GM19099 (cell line): ENCODE measurements around the gene SPIN1.

Experiments used
- POLR2A ChIP-seq: IDR thresholded peaks from 3 replicates; pipeline ENCODE4 v1.6.1; 2011; ENCODE audit warnings: low read depth; ENCODE audit not compliant: insufficient read length; ENCODE audit errors: extremely low read depth

Gene SPIN1

GRCh38 chr9:88451160-88451559, 62.9 kb downstream of the SPIN1 start:
- no peak for TF ChIP-seq POLR2A

GRCh38 chr9:88458716-88459465, 70.6 kb downstream of the SPIN1 start:
- no peak for TF ChIP-seq POLR2A

- no peak for TF ChIP-seq POLR2A
Measured at GRCh38 chr9:88460587-88461332, 72.5 kb downstream of the SPIN1 start.

GRCh38 chr9:88462191-88462590, 73.9 kb downstream of the SPIN1 start:
- TF ChIP-seq POLR2A: no peak

- no peak for TF ChIP-seq POLR2A
Measured at GRCh38 chr9:88464851-88465250, 76.6 kb downstream of the SPIN1 start.

- TF ChIP-seq POLR2A: no peak
Measured at GRCh38 chr9:88468226-88468625, 80.0 kb downstream of the SPIN1 start.

GRCh38 chr9:88476491-88477271, 88.4 kb downstream of the SPIN1 start:
- no peak for TF ChIP-seq POLR2A

GRCh38 chr9:88477300-88477751, 89.1 kb downstream of the SPIN1 start:
- TF ChIP-seq POLR2A: no peak

- TF ChIP-seq POLR2A: no peak
Measured at GRCh38 chr9:88478246-88478645, 90.0 kb downstream of the SPIN1 start.

GRCh38 chr9:88481933-88482332, 93.7 kb downstream of the SPIN1 start:
- no peak for TF ChIP-seq POLR2A

- no peak for TF ChIP-seq POLR2A
Measured at GRCh38 chr9:88488166-88488565, 99.9 kb downstream of the SPIN1 start.

GRCh38 chr9:88494983-88495721, 106.9 kb downstream of the SPIN1 start:
- no peak for TF ChIP-seq POLR2A

- no peak for TF ChIP-seq POLR2A
Measured at GRCh38 chr9:88497224-88497623, 109.0 kb downstream of the SPIN1 start.

GRCh38 chr9:88498880-88499279, 110.6 kb downstream of the SPIN1 start:
- TF ChIP-seq POLR2A: no peak

- no peak for TF ChIP-seq POLR2A
Measured at GRCh38 chr9:88501086-88501485, 112.8 kb downstream of the SPIN1 start.
